Chondrocyte (in vitro differentiated cells): ENCODE measurements around the gene HSPG2. TPM values are rescaled to one million over a fixed set of nuclear protein-coding genes. Genes with fewer than 3 reads are reported as not detected.

Experiments
- DNase-seq: peaks from one replicate; pipeline ENCODE4 v3.0.0; 2021; ENCODE audit warnings: mixed read lengths, low spot score
- H3K27ac Mint-ChIP-seq: one replicate; pipeline ENCODE4 v1.8.0; 2021; ENCODE audit warnings: mild to moderate bottlenecking, moderate library complexity, mixed read lengths; ENCODE audit not compliant: unreplicated experiment
- H3K27me3 Mint-ChIP-seq: 2 replicates; pipeline ENCODE4 v1.8.0; 2021; ENCODE audit warnings: low read depth, mixed read lengths
- H3K36me3 Mint-ChIP-seq: 2 replicates; pipeline ENCODE4 v1.8.0; 2021; ENCODE audit warnings: low read depth, mixed read lengths
- H3K4me1 Mint-ChIP-seq: 2 replicates; pipeline ENCODE4 v1.8.0; 2021; ENCODE audit warnings: low read depth, mild to moderate bottlenecking, mixed read lengths
- H3K4me3 Mint-ChIP-seq: one replicate; pipeline ENCODE4 v1.8.0; 2021; ENCODE audit warnings: mild to moderate bottlenecking, moderate library complexity, mixed read lengths; ENCODE audit not compliant: unreplicated experiment
- H3K9me3 Mint-ChIP-seq: 2 replicates; pipeline ENCODE4 v1.8.0; 2021; ENCODE audit warnings: low read depth, mixed read lengths
- CTCF ChIP-seq: fragments of 200-600 bp; sonication (generic); IDR thresholded peaks from 2 replicates; pipeline ENCODE4 v1.5.0; 2021; ENCODE audit warnings: antibody characterized with exemption, mild to moderate bottlenecking, moderate library complexity
- total RNA-seq: library from RNA; stranded (reverse); gene quantifications from 3 replicates; pipeline ENCODE4 v1.2.1, GENCODE V29; 2021

Gene HSPG2
- total RNA-seq, 1 donor from 2014 or later: 481 TPM

DNA sequence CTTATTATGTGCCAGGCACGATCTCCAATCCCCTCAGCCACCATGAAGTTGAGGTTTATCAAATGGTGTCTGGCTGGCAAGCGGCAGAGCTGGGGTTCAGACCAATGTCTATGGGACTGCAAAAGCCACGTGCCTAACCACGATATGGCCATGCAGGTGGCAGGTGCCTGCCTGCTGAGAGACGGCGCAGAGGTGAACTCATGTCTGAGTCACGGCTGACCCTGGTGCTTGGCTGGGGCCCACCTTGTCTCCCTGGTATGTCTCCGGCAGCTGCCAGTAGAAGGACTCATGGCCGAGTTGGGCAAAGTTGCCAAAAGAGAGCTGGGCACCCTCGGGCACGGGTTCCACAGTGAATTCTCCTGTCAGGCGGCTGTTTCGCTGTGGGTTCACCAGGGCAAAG lies 65.2 kb downstream of the HSPG2 start:
- H3K36me3 Mint-ChIP-seq: peaks cover 37% of the 10 kb centered on the region
- TF ChIP-seq CTCF: no peak
- H3K4me1 Mint-ChIP-seq: peaks cover 24% of the 10 kb centered on the region
- H3K4me3 Mint-ChIP-seq: no peak overlapping the region
- no peaks in the 10 kb centered on the region for H3K27me3 Mint-ChIP-seq
- peak overlapping the region; percentile 61 for H3K27ac Mint-ChIP-seq
- no peak for DNase-seq
- H3K9me3 Mint-ChIP-seq: no peaks in the 10 kb centered on the region

- no peak for TF ChIP-seq CTCF
- peak; percentile 88 for DNase-seq
- Mint-ChIP-seq H3K27ac (peak overlapping the region; percentile 32), H3K27me3 (no peaks in the 10 kb centered on the region), H3K4me1 (peaks cover 24% of the 10 kb centered on the region), H3K36me3 (peaks cover 37% of the 10 kb centered on the region), H3K9me3 (no peaks in the 10 kb centered on the region), H3K4me3 (no peak overlapping the region)
Observed at GRCh38 chr1:21870611-21871010, 66.5 kb downstream of the HSPG2 start.

- H3K27me3 Mint-ChIP-seq: no peaks in the 10 kb centered on the region
- H3K4me1 Mint-ChIP-seq: peaks cover 24% of the 10 kb centered on the region
- TF ChIP-seq CTCF: no peak
- H3K9me3 Mint-ChIP-seq: no peaks in the 10 kb centered on the region
- peaks cover 35% of the 10 kb centered on the region for H3K36me3 Mint-ChIP-seq
- H3K27ac Mint-ChIP-seq: peak overlapping the region; percentile 75
- DNase-seq: peak; percentile 93
- no peak overlapping the region for H3K4me3 Mint-ChIP-seq
Observed at GRCh38 chr1:21869620-21870121, 67.4 kb downstream of the HSPG2 start.

- Mint-ChIP-seq H3K4me3 (no peak overlapping the region), H3K4me1 (peaks cover 24% of the 10 kb centered on the region), H3K9me3 (no peaks in the 10 kb centered on the region), H3K27ac (peak overlapping the region; percentile 67), H3K27me3 (no peaks in the 10 kb centered on the region), H3K36me3 (peaks cover 41% of the 10 kb centered on the region)
- DNase-seq: no peak
- no peak for TF ChIP-seq CTCF
Observed at GRCh38 chr1:21868941-21869454, 68.1 kb downstream of the HSPG2 start.

DNA sequence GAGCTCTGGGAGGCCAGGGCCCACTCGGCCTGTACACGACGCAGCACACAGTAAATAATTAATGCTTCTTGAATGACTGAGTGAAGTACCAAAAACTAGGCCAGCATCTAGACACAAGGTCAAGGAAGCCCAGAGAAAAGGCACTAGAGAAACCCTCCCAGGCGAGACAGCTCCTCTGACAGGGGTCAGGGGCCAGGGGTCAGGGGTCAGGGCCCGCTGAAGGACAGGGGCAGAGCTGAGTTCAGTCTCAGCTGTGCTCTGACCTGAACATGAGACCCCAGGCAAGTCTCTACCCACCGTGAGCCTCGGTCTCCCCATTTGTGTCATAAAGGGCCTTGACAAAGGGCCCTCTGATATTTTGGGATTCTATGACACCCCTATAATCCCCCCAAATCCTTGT lies 68.6 kb downstream of the HSPG2 start:
- peaks cover 24% of the 10 kb centered on the region for H3K4me1 Mint-ChIP-seq
- H3K36me3 Mint-ChIP-seq: peaks cover 41% of the 10 kb centered on the region
- DNase-seq: no peak
- H3K4me3 Mint-ChIP-seq: no peak overlapping the region
- H3K27me3 Mint-ChIP-seq: no peaks in the 10 kb centered on the region
- H3K9me3 Mint-ChIP-seq: no peaks in the 10 kb centered on the region
- no peak overlapping the region for H3K27ac Mint-ChIP-seq
- no peak for TF ChIP-seq CTCF
